Peyer's patch (tissue), 4 donors: Measurements from ENCODE around the gene ATOH8.

Source experiments
- POLR2A ChIP-seq, 2 donors: fragments of 450-650 bp; IDR thresholded peaks; one replicate each; pipeline ENCODE4 v1.5.1; 2017; ENCODE audit warnings: antibody characterized with exemption in 2 of 2, mild to moderate bottlenecking in 2 of 2, moderate library complexity in 2 of 2
- TF ChIP-seq, protein P1 (sequence below), 6 experiments: fragments of 450-650 bp in 4 of 6; fragments of 200-600 bp in 2 of 6; sonication (generic) in 1 of 6; IDR thresholded peaks; one replicate each; pipeline ENCODE4 v1.5.1; 2017 to 2019; ENCODE audit warnings: antibody characterized with exemption in 6 of 6, mild to moderate bottlenecking in 3 of 6, moderate library complexity in 1 of 6

DNA sequence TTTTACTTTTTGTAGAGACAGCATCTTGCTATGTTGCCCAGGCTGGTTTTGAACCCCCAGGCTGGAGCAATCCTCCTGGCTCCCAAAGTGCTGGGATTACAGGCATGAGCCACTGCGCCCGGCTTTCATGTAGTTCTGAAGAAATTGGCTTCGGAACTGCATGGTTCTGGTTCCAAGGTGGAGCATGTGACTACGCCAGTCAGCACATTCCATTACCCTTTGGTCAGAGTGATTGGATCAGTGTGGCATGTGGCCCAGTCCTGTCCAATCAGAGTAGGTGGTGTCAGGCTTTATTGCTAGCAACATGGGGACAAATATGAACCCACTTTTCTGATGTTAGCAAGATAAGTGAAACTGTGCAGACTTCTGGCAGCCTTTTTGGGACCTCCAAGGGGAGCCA is 16.3 kb upstream of the ATOH8 start:
- TF ChIP-seq, protein P1, sequence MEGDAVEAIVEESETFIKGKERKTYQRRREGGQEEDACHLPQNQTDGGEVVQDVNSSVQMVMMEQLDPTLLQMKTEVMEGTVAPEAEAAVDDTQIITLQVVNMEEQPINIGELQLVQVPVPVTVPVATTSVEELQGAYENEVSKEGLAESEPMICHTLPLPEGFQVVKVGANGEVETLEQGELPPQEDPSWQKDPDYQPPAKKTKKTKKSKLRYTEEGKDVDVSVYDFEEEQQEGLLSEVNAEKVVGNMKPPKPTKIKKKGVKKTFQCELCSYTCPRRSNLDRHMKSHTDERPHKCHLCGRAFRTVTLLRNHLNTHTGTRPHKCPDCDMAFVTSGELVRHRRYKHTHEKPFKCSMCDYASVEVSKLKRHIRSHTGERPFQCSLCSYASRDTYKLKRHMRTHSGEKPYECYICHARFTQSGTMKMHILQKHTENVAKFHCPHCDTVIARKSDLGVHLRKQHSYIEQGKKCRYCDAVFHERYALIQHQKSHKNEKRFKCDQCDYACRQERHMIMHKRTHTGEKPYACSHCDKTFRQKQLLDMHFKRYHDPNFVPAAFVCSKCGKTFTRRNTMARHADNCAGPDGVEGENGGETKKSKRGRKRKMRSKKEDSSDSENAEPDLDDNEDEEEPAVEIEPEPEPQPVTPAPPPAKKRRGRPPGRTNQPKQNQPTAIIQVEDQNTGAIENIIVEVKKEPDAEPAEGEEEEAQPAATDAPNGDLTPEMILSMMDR (IDR thresholded peaks at IDR 0.05), result no peak
- no peak for TF ChIP-seq POLR2A (IDR thresholded peaks at IDR 0.05)
